IPS-18c (cell line): ENCODE measurements around the gene DLX5.

ENCODE experiments used
- H3K4me3 ChIP-seq: 2 replicates; pipeline ENCODE4 v1.7.0; 2013; ENCODE audit warnings: low read depth, mild to moderate bottlenecking, low read length, moderate library complexity; ENCODE audit not compliant: insufficient read depth
- H3K9me3 ChIP-seq: one replicate; pipeline ENCODE4 v1.6.1; 2013; ENCODE audit warnings: mild to moderate bottlenecking, low read length, moderate library complexity; ENCODE audit not compliant: control insufficient read depth, insufficient read depth

DLX5 gene

DNA sequence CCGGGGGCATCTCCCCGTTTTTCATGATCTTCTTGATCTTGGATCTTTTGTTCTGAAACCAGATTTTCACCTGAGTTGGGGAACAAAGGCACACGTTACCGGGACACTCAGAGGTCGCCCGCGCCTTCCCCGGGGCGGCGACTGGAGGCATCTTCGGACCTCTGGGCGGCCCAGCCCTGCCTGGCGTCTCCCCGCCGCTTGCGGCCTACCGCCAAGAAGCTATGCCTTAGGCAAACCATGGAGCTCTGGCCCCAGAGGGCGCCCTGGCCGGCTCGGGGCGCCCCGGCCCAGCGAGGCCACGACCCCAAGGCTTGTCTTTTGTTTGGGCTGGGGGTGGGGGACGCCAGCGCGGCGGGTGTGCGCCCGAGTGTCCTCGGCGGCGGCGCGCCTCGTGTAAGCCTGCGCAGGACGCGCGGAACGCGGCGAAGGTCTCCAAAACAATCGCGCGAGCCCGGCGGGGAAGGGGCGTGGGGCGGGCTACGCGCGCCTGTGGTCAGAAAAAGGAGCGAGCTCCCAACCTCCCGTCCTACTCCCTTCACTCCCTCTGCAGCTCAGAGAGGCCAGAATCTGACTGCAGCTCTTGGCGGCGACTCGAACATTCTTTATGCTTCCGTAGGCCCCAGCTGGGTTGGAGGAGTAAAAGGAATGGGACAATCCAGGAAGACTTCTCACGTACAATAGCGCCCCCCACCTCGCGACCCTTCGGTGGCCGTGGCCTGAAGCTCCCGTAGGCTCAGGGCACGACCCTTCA is 3.5 kb downstream of the DLX5 start:
- Histone ChIP-seq H3K9me3 (peaks cover 5% of the 10 kb centered on the region), H3K4me3 (peak overlapping the region; percentile 43; the same call in 1 of the 2 replicates)

DNA sequence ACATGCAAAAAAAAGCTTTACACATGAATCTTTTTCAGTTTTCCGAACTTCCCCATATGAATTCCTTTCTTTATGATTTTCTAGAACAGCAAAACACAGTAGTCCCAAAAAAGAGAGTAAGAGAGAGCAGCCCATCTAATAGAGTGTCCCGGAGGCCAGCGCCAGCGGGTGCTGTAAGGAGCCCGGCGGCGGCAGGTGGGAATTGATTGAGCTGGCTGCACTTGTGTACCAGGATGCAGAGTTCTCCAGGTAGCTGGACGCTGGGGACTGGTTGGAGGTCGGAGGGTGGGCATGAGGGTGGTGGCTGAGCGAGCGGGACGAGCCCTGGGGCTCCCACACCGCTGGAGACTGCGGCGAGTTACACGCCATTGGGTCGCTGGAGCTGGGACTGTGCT is 4.0 kb downstream of the DLX5 start:
- Histone ChIP-seq H3K4me3 (peak overlapping the region; percentile 43; the same call in 1 of the 2 replicates), H3K9me3 (peaks cover 5% of the 10 kb centered on the region)

DNA sequence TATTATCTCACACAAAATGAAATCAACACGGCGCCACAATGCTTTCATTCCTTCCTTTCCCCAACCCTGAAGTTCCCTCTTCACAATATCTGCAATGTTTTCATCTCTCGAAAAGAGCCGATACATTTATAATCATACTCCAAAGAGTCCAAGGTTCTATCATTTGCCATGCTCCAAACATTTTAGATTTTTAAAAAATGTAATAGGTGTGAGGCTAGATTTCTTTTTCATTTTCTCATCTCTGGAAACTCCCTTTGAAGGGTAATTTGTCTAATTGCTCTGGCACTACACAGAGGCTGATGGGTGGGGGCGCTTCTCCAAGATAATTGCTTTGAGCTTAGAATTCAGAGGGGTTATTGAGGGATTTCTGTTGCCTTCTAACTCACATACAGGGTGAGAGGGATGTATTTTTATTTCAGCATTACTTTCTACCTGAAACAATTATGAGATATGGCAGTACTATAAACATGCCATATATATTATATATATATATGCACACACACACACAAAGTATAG is 4.9 kb downstream of the DLX5 start:
- H3K4me3 ChIP-seq: no peak overlapping the region
- peaks cover 5% of the 10 kb centered on the region for H3K9me3 ChIP-seq

DNA sequence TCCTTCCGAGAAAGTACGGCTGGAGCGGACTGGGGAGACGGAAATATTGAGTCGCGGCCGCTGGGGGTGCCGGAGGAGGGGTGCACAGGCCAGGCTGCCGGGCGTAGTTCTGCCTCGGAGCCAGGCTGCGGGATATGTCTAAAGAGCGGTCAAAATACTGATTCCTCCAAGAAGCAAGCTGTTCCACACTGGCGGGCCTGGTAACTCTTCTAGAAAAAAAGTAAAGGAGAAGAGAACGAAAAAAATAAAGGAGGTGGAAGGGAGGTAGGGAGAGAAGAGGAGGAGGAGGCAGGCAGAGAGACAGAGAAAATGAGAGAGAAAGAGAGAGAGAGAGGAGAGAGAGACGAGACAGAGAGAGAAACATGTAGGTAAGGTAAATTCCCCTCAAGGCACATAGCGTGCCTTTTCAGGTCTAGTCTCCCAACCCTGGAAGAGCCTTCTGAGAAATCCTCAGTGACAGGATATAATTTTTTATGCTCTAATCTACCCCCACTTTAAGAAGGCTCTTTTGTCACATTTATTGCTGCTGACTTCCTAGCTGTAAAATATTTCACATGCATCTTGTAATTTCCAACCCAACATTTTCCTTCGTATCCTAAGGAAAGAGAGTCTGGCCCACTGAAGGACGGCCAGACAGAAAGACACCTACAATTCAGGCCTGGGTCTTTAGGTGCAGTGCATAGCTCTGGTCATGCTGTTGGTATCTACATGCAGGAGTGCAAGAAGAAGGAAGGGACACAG is 5.7 kb downstream of the DLX5 start:
- H3K4me3 ChIP-seq: no peak overlapping the region
- H3K9me3 ChIP-seq: peaks cover 5% of the 10 kb centered on the region

DNA sequence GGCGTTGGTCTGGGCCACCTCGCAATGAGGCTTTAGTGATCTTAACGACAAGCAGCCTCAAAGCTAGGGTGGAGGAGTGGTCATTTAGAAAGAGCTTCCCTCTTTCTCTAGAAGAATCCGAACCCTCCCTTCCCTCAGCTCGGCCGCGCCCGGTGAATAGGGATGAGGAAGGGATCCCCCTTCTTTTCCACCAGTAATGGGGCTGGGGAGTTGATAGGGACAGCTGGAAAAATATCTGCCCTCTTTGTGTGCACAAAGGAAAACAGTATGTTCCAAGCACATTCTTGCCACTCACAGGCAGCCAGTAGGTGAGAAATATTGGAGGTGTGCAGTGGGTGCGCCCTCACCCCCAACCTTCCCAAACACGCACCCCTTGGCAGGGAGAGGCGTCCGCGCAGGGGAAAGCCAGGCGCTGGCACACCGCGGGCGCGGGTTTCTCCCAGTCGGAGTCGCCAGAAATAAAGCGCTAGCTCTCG is 6.5 kb downstream of the DLX5 start:
- Histone ChIP-seq H3K9me3 (peaks cover 5% of the 10 kb centered on the region), H3K4me3 (no peak overlapping the region)

DNA sequence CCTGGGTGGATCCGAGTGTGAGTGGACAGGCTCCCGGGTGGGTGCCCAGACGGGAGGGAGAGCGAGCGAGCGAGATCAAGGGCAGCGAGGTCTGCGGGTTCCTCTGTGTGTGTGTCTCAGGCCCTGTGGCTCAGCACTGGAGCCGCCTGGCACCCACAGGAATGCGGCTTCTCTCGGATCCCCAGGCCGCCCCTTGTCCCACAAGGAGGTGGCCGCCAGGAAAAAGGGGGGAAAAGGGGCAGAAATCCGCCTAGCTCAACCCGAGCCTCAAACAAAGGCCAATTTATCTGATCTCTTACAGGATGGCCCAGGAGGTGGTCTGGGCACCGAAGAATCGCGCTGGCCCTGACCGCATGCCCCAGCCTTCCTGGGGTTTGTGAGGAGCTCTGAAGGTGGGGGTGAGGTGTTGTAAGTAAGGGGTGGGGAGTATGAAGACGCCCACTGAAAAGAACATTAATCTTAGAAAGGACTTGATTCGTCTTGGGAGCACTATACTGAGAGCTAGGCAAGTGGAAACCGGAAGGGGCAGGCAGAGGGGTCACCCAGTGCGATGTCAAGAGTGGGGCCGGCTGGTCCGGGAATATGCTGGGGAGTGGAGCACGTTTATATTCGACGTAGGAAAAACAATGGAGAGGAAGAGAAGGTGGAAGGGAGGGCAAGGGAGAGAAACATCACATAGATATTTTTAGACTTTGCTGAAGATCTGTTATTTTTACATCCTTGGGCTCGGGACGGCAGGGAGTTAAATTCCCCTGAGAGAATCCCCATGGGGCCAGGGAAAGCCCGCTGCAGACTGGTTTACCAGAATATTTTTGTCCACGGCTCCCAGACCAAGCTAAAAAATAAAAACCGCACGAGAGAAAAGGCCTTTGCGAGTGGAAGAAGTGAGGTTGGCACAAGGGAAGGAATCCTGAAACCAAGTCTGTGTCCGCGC is 7.2 kb downstream of the DLX5 start:
- Histone ChIP-seq H3K4me3 (peak overlapping the region; percentile 36; the same call in 1 of the 2 replicates), H3K9me3 (peaks cover 5% of the 10 kb centered on the region)

DNA sequence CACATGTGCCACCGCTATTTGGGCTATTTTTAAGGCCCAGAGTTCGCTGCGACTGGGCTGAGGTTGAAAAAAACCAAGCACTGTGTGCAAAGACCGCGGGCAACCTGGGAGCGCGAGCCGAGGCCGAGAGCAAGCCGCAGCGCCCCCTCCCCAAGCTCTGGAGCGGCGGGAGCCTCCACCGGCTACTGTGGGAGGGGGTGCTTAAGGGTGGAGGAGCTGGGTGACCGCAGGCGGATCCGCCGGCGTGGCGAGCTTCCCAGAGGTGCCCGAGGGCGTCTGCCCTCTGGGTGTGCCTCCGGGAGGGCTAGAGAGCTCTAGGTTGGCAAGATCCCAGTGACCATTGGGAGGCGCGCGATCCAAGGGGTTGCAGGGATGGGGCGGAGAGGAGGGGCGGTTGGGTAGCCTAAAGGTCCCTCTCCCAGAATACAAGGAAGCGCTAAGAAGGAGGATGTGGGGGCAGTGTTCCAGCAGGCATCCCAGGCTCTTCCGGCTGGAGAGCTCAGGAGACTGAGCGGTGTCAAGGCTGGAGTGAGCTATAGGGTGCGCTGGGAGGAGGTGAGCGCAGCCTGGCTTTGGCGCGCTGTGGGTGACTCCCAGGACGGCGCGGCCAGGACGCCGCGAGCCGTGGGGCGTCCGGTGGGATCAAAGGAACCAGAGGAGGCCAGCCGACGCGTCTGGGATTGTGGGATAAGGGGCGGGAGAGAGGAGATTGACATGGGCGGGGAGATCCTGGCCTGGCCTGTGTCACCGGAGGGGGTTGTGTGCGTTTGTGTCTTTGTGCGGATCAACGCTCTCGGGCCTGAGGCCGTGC is 8.0 kb downstream of the DLX5 start:
- H3K9me3 ChIP-seq: peaks cover 3% of the 10 kb centered on the region
- peak overlapping the region; percentile 36; the same call in 1 of the 2 replicates for H3K4me3 ChIP-seq

DNA sequence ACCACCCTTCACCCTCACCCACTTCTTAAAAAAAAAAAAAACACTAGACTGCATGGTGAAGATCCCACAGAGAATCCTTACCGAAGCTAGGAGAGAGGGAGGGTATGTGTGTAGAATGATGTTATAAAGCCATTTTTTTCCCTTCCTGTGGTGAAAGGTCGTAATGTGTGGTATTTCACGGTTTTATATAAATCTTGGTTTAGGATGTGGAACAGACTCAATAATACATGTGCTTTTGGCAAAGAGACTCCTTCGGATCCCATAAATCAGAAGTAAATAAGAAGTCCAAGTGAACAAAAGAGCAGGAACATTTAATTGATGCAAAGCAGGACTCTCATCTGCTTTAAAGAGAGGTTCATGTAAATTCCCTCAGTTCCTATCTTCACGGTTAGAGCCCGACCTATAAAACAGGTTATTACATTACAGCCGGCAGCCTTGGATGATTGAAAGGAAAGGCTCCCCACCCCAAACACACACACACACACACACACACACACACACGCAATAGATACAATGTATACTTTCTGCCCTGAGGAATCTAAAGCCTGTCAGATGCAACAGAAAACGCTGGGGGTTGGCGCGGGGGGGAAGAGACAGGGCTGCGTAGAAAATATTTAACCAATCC is 8.8 kb downstream of the DLX5 start:
- peaks cover 3% of the 10 kb centered on the region for H3K9me3 ChIP-seq
- peak overlapping the region; percentile 36; the same call in 1 of the 2 replicates for H3K4me3 ChIP-seq

DNA sequence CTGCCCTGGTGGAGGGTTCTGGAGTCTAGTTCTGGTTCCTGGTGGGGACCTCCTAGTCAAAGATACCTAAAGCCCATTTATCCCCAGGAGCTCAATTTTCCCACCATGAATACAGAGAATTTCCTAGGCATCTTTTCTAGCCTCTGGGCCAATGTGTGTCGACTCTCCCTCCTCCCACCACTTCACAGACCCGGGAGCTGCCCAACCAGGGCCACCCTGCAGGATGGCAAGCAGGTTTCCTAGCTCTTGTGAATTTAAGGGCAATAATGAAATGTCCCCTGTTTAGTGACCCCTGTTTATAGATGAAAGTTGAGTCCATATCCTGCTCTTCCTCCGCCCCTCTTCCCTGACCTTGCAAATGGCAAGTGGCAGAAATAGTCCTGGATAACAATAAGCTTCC is 9.4 kb downstream of the DLX5 start:
- H3K9me3 ChIP-seq: peaks cover 3% of the 10 kb centered on the region
- no peak overlapping the region for H3K4me3 ChIP-seq

DNA sequence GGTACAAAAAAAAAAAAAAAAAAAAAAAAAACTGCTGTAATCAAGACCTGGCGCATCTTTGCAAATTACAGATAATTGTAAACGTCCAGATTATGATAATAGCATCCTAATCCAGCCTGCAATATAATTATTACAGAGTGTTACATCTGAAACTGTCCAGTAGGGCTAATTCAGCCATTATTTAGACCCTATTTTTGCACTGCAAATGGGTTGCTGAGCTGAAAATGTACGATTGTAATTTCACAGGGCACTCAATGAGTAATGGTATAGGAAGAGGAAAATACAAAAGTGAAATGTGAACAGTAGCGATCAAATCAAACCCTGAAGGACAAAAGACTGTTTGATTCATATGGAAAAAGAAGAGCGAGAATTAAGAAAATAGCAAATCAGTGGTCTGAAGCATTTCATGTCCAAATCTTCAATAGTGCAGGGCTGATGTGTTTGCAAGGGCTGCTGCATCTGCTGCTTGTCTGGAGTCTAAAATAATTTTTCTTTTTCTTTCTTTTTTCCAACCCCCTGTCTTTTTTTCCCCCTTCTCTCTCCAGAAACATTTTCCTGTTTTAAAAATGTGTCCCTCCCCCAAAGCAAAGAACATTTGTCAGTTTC is 10.4 kb downstream of the DLX5 start:
- no peak overlapping the region for H3K4me3 ChIP-seq
- peaks cover 1% of the 10 kb centered on the region for H3K9me3 ChIP-seq

DNA sequence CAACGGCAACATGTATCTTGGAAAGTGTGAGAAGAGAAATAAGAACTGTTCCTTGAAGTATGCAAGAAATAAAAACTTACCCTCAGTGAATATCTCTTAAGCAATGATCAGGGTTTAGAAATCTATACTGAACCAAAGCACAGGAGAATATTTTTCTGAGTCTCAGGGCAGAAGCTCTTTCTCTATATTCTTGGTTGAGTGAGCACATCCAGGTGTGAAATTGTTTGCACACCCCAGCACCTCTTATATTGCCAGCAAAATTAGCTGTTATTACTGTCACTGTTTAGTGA is 10.8 kb downstream of the DLX5 start:
- Histone ChIP-seq H3K4me3 (no peak overlapping the region), H3K9me3 (no peaks in the 10 kb centered on the region)

DNA sequence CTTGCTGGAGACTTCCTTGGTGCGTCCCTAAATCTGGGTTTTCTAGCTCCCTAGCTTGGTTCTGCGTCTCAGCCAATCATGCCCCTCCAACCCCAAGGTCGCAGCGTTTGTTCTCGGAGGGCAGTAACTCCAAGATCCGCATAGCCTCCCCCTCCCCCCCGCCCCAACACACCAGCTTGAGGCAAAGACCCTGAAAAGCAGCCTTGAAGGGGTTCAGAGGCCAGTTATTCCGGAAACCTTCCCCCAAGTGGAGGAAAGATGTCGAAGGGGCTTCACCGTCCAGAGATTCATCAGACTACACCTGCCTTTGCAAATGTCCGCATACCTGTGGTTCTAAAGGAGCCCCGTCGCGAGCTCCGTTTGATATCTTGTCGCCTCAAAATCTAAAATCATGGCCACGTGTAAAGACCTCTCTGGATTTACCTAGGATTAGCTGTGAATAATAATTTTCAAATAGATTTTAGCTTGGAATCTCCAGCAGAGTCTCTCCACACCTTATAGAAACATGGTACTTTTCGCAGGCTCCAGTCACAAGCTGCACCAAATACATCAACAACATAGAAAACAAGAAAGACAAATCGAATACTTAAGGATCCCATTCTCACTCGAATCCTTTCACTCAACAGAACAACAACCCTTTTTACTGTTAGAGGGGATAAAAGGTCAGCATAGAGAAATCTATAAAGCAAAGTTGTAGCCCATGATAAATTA is 11.3 kb downstream of the DLX5 start:
- Histone ChIP-seq H3K4me3 (no peak overlapping the region), H3K9me3 (no peaks in the 10 kb centered on the region)

DNA sequence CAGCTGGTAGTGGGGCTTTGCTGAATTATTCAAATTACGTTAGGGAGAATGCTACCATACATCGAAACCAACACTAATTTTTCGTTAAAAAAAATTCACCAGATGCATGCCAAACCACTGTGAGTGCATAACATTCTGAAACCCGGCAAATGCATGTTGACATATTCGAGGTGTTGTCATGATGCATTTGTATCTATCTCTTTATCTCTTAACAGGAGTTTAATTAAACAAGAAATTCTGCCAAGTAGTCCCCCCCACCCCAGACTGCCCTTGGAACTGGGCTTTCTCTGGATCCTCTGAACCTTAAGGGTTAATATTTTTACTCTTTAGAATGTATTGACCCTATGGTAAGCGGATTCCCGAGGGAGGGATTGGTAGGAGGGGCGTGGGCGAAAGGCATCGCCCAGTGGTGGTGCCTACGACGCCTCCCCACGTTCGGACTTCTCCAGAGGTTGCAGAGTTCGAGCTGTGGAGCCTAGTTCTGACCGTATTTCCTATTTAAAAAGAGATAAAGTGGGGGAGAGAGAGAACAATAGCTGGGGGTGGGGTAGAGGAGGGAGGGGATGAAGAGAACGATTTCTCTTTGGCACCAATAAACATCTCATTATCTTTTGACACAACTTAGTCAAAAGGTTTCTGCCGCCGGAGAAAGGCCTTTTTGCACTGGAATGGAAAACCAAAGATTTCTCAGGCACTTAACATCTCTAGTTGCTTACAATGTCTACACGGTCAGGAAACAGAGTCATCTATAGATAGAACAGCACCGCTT is 12.1 kb downstream of the DLX5 start:
- Histone ChIP-seq H3K4me3 (no peak overlapping the region), H3K9me3 (no peaks in the 10 kb centered on the region)

DNA sequence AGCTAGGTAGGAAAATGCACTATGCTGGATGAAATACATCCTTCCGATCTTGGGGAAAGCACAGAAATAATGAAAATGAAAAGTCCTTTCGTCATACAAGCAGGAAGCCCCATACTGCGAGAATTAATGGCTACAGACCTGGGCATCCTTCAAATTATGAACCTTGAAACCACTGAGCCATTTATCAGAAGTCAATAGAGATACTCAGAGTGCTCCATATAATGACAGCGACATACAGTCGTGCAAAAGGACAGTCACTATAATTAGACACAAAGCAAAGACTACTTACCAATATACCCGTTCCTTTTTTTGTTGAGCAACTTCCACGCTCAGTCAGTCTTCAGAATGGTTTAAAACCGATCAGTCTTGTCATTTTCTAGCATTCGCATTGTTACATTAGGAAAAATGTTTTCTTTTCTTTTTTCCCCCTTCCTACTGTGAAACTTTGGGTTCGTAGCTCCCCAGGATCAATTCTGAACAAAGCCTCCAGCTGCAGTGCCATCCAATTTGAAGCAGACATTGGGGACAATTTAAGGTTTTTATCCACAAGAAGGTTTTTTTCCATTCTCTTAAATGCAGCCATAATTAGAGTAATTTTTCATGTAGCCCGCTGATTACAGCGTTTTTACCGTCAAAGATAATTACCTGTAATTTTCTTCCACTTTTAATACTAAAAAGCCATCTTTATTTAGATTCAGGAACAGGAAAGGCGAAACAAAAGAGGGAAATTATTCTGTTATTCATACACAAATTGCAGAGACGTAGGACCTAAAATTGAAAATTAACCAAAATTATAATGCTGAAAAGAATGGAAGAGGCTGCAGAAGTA is 12.9 kb downstream of the DLX5 start:
- no peaks in the 10 kb centered on the region for H3K9me3 ChIP-seq
- H3K4me3 ChIP-seq: no peak overlapping the region
